H9 (cell line): ENCODE measurements around the gene USP6NL. TPM values are rescaled to one million over a fixed set of nuclear protein-coding genes. Genes with fewer than 3 reads are reported as not detected.

Experiments used
- DNase-seq: peaks from one replicate; pipeline ENCODE4 v3.0.0-alpha.2; 2017
- H2AFZ ChIP-seq: one replicate; pipeline ENCODE4 v1.6.1; 2013; ENCODE audit warnings: mild to moderate bottlenecking, low read length, control low read depth, moderate library complexity
- H2AK5ac ChIP-seq: 2 replicates; pipeline ENCODE4 v1.6.1; 2013; ENCODE audit warnings: low read length, control low read depth, mixed read lengths; ENCODE audit not compliant: insufficient read length
- H2BK120ac ChIP-seq: one replicate; pipeline ENCODE4 v1.6.1; 2013; ENCODE audit warnings: low read depth, mild to moderate bottlenecking, low read length, control low read depth, inconsistent platforms; ENCODE audit not compliant: poor library complexity, severe bottlenecking
- H2BK12ac ChIP-seq: 2 replicates; pipeline ENCODE4 v1.6.1; 2013; ENCODE audit warnings: low read length, control low read depth, mixed read lengths, low read depth; ENCODE audit not compliant: insufficient read length
- H2BK15ac ChIP-seq: 2 replicates; pipeline ENCODE4 v1.6.1; 2013; ENCODE audit warnings: low read depth, low read length, control low read depth
- H2BK20ac ChIP-seq: one replicate; pipeline ENCODE4 v1.6.1; 2013; ENCODE audit warnings: low read depth, mild to moderate bottlenecking, low read length, control low read depth, inconsistent platforms; ENCODE audit not compliant: poor library complexity, severe bottlenecking
- H2BK5ac ChIP-seq: 2 replicates; pipeline ENCODE4 v1.6.1; 2013; ENCODE audit warnings: low read length, control low read depth, mixed read lengths; ENCODE audit not compliant: insufficient read length
- H3K14ac ChIP-seq: 2 replicates; pipeline ENCODE4 v1.6.1; 2013; ENCODE audit warnings: low read length, control low read depth; ENCODE audit not compliant: insufficient read depth
- H3K18ac ChIP-seq: 2 replicates; pipeline ENCODE4 v1.6.1; 2013; ENCODE audit warnings: low read depth, mild to moderate bottlenecking, mixed read lengths, low read length, control low read depth; ENCODE audit not compliant: insufficient read length
- H3K23ac ChIP-seq: 2 replicates; pipeline ENCODE4 v1.6.1; 2013; ENCODE audit warnings: low read length, control low read depth, mixed read lengths, low read depth; ENCODE audit not compliant: insufficient read length
- H3K23me2 ChIP-seq: 2 replicates; pipeline ENCODE4 v1.6.1; 2013; ENCODE audit warnings: low read depth, mild to moderate bottlenecking, mixed read lengths, low read length, control low read depth; ENCODE audit not compliant: insufficient read length, poor library complexity, severe bottlenecking
- H3K27ac ChIP-seq: 2 replicates; pipeline ENCODE4 v1.5.1; 2013; ENCODE audit warnings: low read length, control low read depth, mixed read lengths, low read depth; ENCODE audit not compliant: insufficient read length
- H3K27me3 ChIP-seq: 2 replicates; pipeline ENCODE4 v1.6.1; 2013; ENCODE audit warnings: low read length, control low read depth, inconsistent platforms; ENCODE audit not compliant: insufficient read depth
- H3K4ac ChIP-seq: 2 replicates; pipeline ENCODE4 v1.6.1; 2013; ENCODE audit warnings: low read depth, mild to moderate bottlenecking, control low read depth, inconsistent platforms, low read length, moderate library complexity
- H3K4me1 ChIP-seq: 2 replicates; pipeline ENCODE4 v1.6.1; 2013; ENCODE audit warnings: low read length, control low read depth, inconsistent platforms; ENCODE audit not compliant: insufficient read depth
- H3K4me2 ChIP-seq: 2 replicates; pipeline ENCODE4 v1.6.1; 2013; ENCODE audit warnings: low read length, control low read depth, mixed read lengths; ENCODE audit not compliant: insufficient read length, insufficient read depth
- H3K56ac ChIP-seq: 2 replicates; pipeline ENCODE4 v1.6.1; 2013; ENCODE audit warnings: low read depth, mild to moderate bottlenecking, mixed read lengths, low read length, control low read depth; ENCODE audit not compliant: insufficient read length
- H3K79me1 ChIP-seq: 2 replicates; pipeline ENCODE4 v1.6.1; 2013; ENCODE audit warnings: low read depth, mild to moderate bottlenecking, moderate library complexity, low read length, control low read depth, inconsistent platforms; ENCODE audit not compliant: insufficient read depth, poor library complexity, severe bottlenecking
- H3K79me2 ChIP-seq: 2 replicates; pipeline ENCODE4 v1.6.1; 2013; ENCODE audit warnings: low read length, control low read depth, inconsistent platforms; ENCODE audit not compliant: insufficient read depth
- H3K9ac ChIP-seq: 2 replicates; pipeline ENCODE4 v1.6.1; 2013; ENCODE audit warnings: low read length, control low read depth, mixed read lengths; ENCODE audit not compliant: insufficient read length; ENCODE audit errors: extremely low read depth
- H3K9me3 ChIP-seq: one replicate; pipeline ENCODE4 v1.6.1; 2013; ENCODE audit warnings: low read depth, low read length, inconsistent platforms; ENCODE audit not compliant: control insufficient read depth
- H3T11ph ChIP-seq: one replicate; pipeline ENCODE4 v1.6.1; 2013; ENCODE audit warnings: mild to moderate bottlenecking, low read length, control low read depth, inconsistent platforms
- H4K20me1 ChIP-seq: one replicate; pipeline ENCODE4 v1.6.1; 2013; ENCODE audit not compliant: control insufficient read depth, insufficient read length, insufficient read depth
- H4K5ac ChIP-seq: 2 replicates; pipeline ENCODE4 v1.6.1; 2013; ENCODE audit warnings: low read depth, mild to moderate bottlenecking, mixed read lengths, low read length, control low read depth; ENCODE audit not compliant: insufficient read length
- H4K8ac ChIP-seq: replicated peaks from 2 replicates; pipeline ENCODE4 v1.6.1; 2013; ENCODE audit warnings: low read length, control low read depth, mixed read lengths, low read depth; ENCODE audit not compliant: insufficient read length
- H4K91ac ChIP-seq: 2 replicates; pipeline ENCODE4 v1.6.1; 2013; ENCODE audit warnings: low read depth, mild to moderate bottlenecking, moderate library complexity, mixed read lengths, low read length, control low read depth; ENCODE audit not compliant: insufficient read length
- H3K27ac Mint-ChIP-seq, 3 experiments: 2 replicates in 2 of 3; 3 replicates in 1 of 3; pipeline ENCODE4 v1.8.0; 2020 to 2021; ENCODE audit warnings: mixed read lengths in 3 of 3, mild to moderate bottlenecking in 1 of 3, moderate library complexity in 1 of 3
- H3K27me3 Mint-ChIP-seq: 2 replicates; pipeline ENCODE4 v1.8.0; 2021; ENCODE audit warnings: low read depth, mild to moderate bottlenecking, moderate library complexity, mixed read lengths
- H3K36me3 Mint-ChIP-seq, 3 experiments: 2 replicates in 2 of 3; 3 replicates in 1 of 3; pipeline ENCODE4 v1.8.0; 2020 to 2021; ENCODE audit warnings: low read depth in 3 of 3, mixed read lengths in 3 of 3; ENCODE audit not compliant: insufficient read depth in 1 of 3
- H3K4me1 Mint-ChIP-seq, 2 experiments: 2 replicates each; pipeline ENCODE4 v1.8.0; 2020; ENCODE audit warnings: mixed read lengths in 2 of 2
- H3K4me3 Mint-ChIP-seq, 2 experiments: 2 replicates in 1 of 2; 3 replicates in 1 of 2; pipeline ENCODE4 v1.8.0; 2020 to 2021; ENCODE audit warnings: mild to moderate bottlenecking in 2 of 2, mixed read lengths in 2 of 2, moderate library complexity in 1 of 2
- H3K9me3 Mint-ChIP-seq, 2 experiments: 2 replicates in 1 of 2; 3 replicates in 1 of 2; pipeline ENCODE4 v1.8.0; 2020; ENCODE audit warnings: mild to moderate bottlenecking in 2 of 2, mixed read lengths in 2 of 2, moderate library complexity in 1 of 2
- CTCF ChIP-seq: fragments of 200-600 bp; sonication (generic); conservative IDR thresholded peaks from 3 replicates; pipeline ENCODE4 v1.8.0; 2021; ENCODE audit warnings: antibody characterized with exemption, mild to moderate bottlenecking
- WGBS: extraction: QIAGEN DNeasy Blood & Tissue Kit; methylation state at CpG from one replicate; pipeline ENCODE4 v1.1.7; 2013; ENCODE audit warnings: missing lambda C conversion rate, low lambda C conversion rate, mixed read lengths; ENCODE audit not compliant: insufficient read length; ENCODE audit errors: extremely low coverage; 5-methylcytosine and 5-hydroxymethylcytosine counted together
- total RNA-seq: library from RNA; stranded (reverse); gene quantifications from 2 replicates; pipeline ENCODE4 v1.2.1, GENCODE V29; 2021

The USP6NL gene
- total RNA-seq, 1 experiment from 2014 or later, result 28.3 TPM

GRCh38 chr10:11444155-11444530 is 167.3 kb downstream of the USP6NL start:
- Histone ChIP-seq H2AFZ (no peak overlapping the region), H2BK5ac (no peak overlapping the region), H3K18ac (no peak overlapping the region), H3K4ac (no peak overlapping the region), H2BK12ac (no peak overlapping the region), H3K23me2 (no peaks in the 10 kb centered on the region), H4K8ac (no peak overlapping the region), H2BK15ac (no peak overlapping the region), H3K9me3 (no peaks in the 10 kb centered on the region), H3K27ac (no peak overlapping the region), H3K9ac (no peak overlapping the region), H2AK5ac (no peak overlapping the region), H3K4me2 (no peak overlapping the region), H2BK120ac (no peak overlapping the region), H4K5ac (no peak overlapping the region), H4K91ac (no peak overlapping the region), H3K14ac (no peak overlapping the region), H3K56ac (no peak overlapping the region), H3K79me2 (no peaks in the 10 kb centered on the region), H3K4me1 (peaks cover 5% of the 10 kb centered on the region; the same call in 1 of the 2 replicates), H4K20me1 (no peaks in the 10 kb centered on the region), H3K23ac (no peak overlapping the region), H3T11ph (no peak overlapping the region), H3K27me3 (no peaks in the 10 kb centered on the region), H3K79me1 (no peaks in the 10 kb centered on the region), H2BK20ac (no peak overlapping the region)
- peak; percentile 33 for DNase-seq
- Mint-ChIP-seq H3K27ac (peak overlapping the region in 1 of 3 experiments; percentile 8; a peak in 1 of 7 replicates), H3K27me3 (peaks cover 5% of the 10 kb centered on the region), H3K4me1 (peaks cover 37 to 47% of the 10 kb centered on the region in 2 experiments), H3K4me3 (no peak overlapping the region), H3K36me3 (peaks cover 0 to 2% (median 0%) of the 10 kb centered on the region in 3 experiments; a peak in 2 of 7 replicates), H3K9me3 (no peaks in the 10 kb centered on the region)
- no peak for TF ChIP-seq CTCF
- WGBS, result no CpG with 5 or more reads among the region's 11 CpGs
